NCI-H82 (cell line): ENCODE measurements around the gene AMY1B.
"Not testable (repeated sequence)": the region's sequence is repeated elsewhere in the genome, so short reads cannot be mapped to it uniquely, and the experiment has no call there.

Experiments used
- DNase-seq: peaks from one replicate; lab custom pipeline; 2025; lab: John Stamatoyannopoulos, UW

Gene AMY1B

DNA sequence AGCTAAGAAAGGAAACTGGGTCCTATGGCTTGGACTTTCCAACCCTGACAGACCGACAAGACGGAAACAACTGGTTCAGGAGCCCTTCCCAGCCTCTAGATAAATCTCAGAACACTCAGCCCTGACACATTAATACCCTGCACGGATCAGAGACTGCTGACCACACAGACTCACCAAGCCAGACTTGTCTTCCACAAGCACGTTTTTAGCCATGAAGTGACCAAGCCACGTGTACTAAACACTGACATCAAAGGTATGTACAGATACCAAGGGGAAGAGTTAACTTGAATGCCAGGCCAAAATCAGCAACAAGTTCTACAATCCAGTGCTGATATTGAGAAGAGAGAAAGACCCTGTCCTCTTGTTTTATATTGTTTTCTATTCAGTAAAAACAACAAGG is at the start of gene AMY1B:
TSS of gene AMY1B (minus strand) at position 101 of the 400 bp plus-strand sequence. CDS start 571 bp downstream, outside the sequence.
- not testable (repeated sequence) for DNase-seq

GRCh38 chr1:103745040-103745439 is 49.0 kb upstream of the AMY1B start:
- not testable (repeated sequence) for DNase-seq

DNA sequence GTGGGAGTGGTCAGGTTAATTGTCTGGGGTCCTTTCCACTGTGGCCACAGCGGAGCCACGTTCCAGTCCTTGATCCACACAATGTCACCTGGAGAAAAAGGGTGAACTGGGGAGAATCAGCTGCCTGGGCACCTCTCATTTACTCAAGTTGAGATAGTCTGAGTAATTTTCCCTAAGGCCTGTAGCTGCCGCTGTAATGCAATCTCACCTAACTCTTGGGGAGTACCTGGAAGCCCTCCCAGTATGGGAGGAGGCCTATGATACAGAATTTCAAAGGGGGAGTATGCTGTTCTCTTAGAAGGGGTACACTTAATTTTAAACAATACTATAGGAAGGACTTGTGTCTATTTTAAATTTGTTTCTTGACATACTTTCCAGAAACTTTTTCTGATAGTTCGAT is 48.4 kb upstream of the AMY1B start:
- not testable (repeated sequence) for DNase-seq

DNA sequence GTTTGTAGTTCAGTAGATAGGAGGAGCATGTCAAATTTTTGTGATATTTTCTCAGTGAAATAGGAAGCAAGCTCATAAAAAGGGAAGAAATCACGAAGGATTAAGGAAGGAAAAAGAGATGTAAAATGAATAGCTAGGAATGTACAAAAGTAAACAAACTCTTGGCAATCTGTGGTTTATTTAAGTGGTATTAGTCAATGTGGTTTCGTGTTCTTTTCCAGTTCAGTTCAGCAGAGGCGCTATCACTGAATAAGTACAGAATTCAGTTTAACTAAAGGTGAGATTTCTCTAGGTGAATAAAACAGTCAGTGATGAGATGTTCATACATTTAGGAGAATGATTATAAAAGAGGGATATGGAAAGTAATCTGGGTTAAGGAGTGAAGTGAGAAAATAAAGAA is 42.0 kb upstream of the AMY1B start:
- DNase-seq = not testable (repeated sequence)

- DNase-seq = not testable (repeated sequence)
Measured at GRCh38 chr1:103735334-103735733, 39.3 kb upstream of the AMY1B start.

GRCh38 chr1:103721473-103721872 is 25.5 kb upstream of the AMY1B start:
- DNase-seq = not testable (repeated sequence)

DNA sequence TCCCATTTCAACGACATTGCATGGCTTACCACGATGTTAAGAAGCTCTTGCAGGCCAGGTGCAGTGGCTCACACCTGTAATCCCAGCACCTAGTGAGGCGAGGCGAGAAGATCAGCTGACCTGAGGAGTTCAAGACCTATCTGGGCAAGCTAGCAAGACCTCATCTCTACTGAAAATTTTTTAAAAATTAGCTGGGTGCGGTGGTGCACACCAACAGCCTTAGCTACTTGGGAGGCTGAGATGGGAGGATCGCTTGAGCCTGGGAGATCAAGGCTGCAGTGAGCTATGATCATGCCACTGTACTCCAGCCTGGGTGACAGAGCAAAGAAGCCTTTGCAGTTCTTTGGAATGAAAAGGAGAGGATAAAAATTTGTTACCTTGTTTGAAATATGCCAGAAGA is 21.4 kb upstream of the AMY1B start:
- DNase-seq = not testable (repeated sequence)

DNA sequence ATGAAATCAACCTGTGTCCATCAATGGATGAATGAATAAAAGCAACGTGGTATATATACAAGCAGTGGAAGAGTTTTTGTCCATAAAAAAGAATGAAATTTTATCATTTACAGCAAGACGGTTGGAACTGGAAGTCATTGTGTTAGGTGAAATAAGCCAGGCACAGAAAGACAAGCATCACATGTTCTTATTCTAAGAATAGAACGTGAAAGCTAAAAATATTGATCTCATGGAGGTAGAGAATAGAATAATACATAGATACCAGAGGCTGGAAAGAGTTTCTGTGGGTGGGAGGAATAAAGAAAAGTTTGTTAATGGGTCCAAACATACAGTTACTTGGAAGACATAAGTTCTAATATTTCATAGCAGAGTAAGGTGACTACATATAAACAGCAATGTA is 14.4 kb upstream of the AMY1B start:
- DNase-seq = not testable (repeated sequence)

DNA sequence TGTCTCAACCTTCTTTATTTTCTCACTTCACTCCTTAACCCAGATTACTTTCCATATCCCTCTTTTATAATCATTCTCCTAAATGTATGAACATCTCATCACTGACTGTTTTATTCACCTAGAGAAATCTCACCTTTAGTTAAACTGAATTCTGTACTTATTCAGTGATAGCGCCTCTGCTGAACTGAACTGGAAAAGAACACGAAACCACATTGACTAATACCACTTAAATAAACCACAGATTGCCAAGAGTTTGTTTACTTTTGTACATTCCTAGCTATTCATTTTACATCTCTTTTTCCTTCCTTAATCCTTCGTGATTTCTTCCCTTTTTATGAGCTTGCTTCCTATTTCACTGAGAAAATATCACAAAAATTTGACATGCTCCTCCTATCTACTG is 11.7 kb upstream of the AMY1B start:
- DNase-seq = not testable (repeated sequence)

- not testable (repeated sequence) for DNase-seq
Measured at GRCh38 chr1:103701256-103701655, 5.2 kb upstream of the AMY1B start.

GRCh38 chr1:103700669-103701068 is 4.7 kb upstream of the AMY1B start:
- not testable (repeated sequence) for DNase-seq

GRCh38 chr1:103697430-103697829 is 1.4 kb upstream of the AMY1B start:
- not testable (repeated sequence) for DNase-seq

- not testable (repeated sequence) for DNase-seq
Measured at GRCh38 chr1:103676335-103676734, 19.7 kb downstream of the AMY1B start.

DNA sequence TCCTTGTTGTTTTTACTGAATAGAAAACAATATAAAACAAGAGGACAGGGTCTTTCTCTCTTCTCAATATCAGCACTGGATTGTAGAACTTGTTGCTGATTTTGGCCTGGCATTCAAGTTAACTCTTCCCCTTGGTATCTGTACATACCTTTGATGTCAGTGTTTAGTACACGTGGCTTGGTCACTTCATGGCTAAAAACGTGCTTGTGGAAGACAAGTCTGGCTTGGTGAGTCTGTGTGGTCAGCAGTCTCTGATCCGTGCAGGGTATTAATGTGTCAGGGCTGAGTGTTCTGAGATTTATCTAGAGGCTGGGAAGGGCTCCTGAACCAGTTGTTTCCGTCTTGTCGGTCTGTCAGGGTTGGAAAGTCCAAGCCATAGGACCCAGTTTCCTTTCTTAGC is 40.5 kb downstream of the AMY1B start, which contains the start of gene AMY1A:
TSS of gene AMY1A (plus strand) at position 301 of the 400 bp plus-strand sequence. CDS start 571 bp downstream, outside the sequence.
- not testable (repeated sequence) for DNase-seq

GRCh38 chr1:103654133-103654532 is 41.9 kb downstream of the AMY1B start:
- DNase-seq = not testable (repeated sequence)

GRCh38 chr1:103650889-103651288 is 45.1 kb downstream of the AMY1B start:
- DNase-seq = not testable (repeated sequence)

DNA sequence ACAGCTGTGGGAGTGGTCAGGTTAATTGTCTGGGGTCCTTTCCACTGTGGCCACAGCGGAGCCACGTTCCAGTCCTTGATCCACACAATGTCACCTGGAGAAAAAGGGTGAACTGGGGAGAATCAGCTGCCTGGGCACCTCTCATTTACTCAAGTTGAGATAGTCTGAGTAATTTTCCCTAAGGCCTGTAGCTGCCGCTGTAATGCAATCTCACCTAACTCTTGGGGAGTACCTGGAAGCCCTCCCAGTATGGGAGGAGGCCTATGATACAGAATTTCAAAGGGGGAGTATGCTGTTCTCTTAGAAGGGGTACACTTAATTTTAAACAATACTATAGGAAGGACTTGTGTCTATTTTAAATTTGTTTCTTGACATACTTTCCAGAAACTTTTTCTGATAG is 45.7 kb downstream of the AMY1B start:
- DNase-seq = not testable (repeated sequence)

GRCh38 chr1:103643908-103644307 is 52.1 kb downstream of the AMY1B start:
- not testable (repeated sequence) for DNase-seq

GRCh38 chr1:103641194-103641593 is 54.8 kb downstream of the AMY1B start:
- not testable (repeated sequence) for DNase-seq
